ENCODE data around the gene KIF3B. TPM values are rescaled to one million over a fixed set of nuclear protein-coding genes. Genes with fewer than 3 reads are reported as not detected.

Gene KIF3B
- total and polyA plus RNA-seq, 2 of the 13 experiments (the other 11 are each of a cell fraction or from before 2014, with no cell fraction given) = 23.6 to 28.8 TPM

DNA sequence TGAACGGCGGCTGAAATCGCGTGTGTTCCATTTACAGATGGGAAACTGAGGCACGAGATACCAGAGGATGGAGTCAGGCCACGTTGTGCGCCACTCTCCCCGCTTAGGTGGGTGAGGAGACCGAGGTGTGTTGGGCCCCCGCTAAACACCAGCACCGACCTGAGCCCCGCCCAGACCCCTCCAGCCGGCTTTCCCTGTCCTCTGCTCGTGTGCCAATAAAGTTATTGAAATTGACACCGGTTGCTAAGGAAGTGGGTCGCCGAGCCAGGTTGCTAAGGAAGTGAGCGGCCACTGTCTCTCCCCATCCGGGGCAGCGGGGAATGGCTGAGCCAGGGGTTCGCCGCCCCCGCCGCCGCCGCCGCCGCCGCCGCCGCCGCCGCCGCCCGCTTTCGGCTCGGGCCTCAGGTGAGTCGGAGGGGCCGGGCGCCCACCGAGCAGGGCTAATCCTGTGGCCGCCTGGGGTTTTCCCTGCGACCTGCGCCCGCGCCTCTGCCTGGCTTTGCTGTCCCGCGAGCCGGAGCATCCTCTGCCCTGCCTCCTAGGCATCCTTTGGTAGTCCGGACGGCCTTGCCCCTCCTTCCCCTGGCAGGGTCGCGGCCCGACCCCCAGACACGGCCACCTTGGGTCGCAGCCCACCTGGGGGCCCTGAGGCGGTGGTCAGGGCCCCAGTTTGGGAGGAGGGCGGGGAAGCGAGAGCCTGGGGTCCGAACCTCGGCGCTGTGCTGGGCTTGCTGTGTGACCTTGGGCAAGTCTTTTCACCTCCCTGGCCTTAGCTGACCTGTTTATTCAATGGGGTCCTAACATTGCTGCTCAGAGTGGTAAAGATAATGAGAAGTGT is at the start of gene KIF3B (continued):
- TF ChIP-seq, protein P1, sequence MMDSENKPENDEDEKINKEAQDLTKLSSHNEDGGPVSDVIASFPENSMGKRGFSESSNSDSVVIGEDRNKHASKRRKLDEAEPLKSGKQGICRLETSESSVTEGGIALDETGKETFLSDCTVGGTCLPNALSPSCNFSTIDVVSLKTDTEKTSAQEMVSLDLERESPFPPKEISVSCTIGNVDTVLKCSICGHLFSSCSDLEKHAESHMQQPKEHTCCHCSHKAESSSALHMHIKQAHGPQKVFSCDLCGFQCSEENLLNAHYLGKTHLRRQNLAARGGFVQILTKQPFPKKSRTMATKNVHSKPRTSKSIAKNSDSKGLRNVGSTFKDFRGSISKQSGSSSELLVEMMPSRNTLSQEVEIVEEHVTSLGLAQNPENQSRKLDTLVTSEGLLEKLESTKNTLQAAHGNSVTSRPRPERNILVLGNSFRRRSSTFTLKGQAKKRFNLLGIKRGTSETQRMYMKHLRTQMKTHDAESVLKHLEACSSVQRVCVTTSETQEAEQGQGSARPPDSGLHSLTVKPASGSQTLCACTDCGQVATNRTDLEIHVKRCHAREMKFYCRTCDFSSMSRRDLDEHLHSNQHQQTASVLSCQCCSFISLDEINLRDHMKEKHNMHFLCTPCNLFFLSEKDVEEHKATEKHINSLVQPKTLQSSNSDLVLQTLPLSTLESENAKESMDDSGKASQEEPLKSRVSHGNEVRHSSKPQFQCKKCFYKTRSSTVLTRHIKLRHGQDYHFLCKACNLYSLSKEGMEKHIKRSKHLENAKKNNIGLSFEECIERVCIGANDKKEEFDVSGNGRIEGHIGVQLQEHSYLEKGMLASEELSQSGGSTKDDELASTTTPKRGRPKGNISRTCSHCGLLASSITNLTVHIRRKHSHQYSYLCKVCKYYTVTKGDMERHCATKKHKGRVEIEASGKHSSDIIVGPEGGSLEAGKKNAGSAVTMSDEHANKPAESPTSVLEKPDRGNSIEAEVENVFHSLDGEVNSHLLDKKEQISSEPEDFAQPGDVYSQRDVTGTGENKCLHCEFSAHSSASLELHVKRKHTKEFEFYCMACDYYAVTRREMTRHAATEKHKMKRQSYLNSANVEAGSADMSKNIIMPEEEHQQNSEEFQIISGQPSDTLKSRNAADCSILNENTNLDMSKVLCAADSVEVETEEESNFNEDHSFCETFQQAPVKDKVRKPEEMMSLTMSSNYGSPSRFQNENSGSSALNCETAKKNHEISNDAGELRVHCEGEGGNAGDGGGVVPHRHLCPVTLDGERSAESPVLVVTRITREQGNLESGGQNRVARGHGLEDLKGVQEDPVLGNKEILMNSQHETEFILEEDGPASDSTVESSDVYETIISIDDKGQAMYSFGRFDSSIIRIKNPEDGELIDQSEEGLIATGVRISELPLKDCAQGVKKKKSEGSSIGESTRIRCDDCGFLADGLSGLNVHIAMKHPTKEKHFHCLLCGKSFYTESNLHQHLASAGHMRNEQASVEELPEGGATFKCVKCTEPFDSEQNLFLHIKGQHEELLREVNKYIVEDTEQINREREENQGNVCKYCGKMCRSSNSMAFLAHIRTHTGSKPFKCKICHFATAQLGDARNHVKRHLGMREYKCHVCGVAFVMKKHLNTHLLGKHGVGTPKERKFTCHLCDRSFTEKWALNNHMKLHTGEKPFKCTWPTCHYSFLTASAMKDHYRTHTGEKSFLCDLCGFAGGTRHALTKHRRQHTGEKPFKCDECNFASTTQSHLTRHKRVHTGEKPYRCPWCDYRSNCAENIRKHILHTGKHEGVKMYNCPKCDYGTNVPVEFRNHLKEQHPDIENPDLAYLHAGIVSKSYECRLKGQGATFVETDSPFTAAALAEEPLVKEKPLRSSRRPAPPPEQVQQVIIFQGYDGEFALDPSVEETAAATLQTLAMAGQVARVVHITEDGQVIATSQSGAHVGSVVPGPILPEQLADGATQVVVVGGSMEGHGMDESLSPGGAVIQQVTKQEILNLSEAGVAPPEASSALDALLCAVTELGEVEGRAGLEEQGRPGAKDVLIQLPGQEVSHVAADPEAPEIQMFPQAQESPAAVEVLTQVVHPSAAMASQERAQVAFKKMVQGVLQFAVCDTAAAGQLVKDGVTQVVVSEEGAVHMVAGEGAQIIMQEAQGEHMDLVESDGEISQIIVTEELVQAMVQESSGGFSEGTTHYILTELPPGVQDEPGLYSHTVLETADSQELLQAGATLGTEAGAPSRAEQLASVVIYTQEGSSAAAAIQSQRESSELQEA (CRISPR knock-in tag; IDR thresholded peaks at IDR 0.05; ENCODE audit: not compliant biosample characterization) = peak; percentile 89
- TF ChIP-seq, protein P2, sequence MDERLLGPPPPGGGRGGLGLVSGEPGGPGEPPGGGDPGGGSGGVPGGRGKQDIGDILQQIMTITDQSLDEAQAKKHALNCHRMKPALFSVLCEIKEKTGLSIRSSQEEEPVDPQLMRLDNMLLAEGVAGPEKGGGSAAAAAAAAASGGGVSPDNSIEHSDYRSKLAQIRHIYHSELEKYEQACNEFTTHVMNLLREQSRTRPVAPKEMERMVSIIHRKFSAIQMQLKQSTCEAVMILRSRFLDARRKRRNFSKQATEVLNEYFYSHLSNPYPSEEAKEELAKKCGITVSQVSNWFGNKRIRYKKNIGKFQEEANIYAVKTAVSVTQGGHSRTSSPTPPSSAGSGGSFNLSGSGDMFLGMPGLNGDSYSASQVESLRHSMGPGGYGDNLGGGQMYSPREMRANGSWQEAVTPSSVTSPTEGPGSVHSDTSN (CRISPR knock-in tag; IDR thresholded peaks at IDR 0.05) = 0 out of 2 replicates have a peak, but pooled peaks have one; percentile 19
- no peak for TF ChIP-seq CEBPG (CRISPR knock-in tag; IDR thresholded peaks at IDR 0.05)
- 0 out of 2 replicates have a peak, but pooled peaks have one; percentile 75 for TF ChIP-seq ZNF224 (CRISPR knock-in tag; IDR thresholded peaks at IDR 0.05)
- TF ChIP-seq, protein P3, sequence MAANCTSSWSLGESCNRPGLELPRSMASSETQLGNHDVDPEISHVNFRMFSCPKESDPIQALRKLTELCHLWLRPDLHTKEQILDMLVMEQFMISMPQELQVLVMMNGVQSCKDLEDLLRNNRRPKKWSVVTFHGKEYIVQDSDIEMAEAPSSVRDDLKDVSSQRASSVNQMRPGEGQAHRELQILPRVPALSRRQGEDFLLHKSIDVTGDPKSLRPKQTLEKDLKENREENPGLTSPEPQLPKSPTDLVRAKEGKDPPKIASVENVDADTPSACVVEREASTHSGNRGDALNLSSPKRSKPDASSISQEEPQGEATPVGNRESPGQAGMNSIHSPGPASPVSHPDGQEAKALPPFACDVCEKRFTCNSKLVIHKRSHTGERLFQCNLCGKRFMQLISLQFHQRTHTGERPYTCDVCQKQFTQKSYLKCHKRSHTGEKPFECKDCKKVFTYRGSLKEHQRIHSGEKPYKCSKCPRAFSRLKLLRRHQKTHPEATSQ (CRISPR knock-in tag; IDR thresholded peaks at IDR 0.05; ENCODE audit: borderline replicate concordance) = peak; percentile 82; the same call in 1 of the 2 replicates
- TF ChIP-seq, protein P4, sequence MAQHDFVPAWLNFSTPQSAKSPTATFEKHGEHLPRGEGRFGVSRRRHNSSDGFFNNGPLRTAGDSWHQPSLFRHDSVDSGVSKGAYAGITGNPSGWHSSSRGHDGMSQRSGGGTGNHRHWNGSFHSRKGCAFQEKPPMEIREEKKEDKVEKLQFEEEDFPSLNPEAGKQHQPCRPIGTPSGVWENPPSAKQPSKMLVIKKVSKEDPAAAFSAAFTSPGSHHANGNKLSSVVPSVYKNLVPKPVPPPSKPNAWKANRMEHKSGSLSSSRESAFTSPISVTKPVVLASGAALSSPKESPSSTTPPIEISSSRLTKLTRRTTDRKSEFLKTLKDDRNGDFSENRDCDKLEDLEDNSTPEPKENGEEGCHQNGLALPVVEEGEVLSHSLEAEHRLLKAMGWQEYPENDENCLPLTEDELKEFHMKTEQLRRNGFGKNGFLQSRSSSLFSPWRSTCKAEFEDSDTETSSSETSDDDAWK (CRISPR knock-in tag; IDR thresholded peaks at IDR 0.05) = no peak
- peak; percentile 87 for TF ChIP-seq POGZ (CRISPR knock-in tag; IDR thresholded peaks at IDR 0.05)
- TF ChIP-seq ZNF160 (CRISPR knock-in tag; IDR thresholded peaks at IDR 0.05) = no peak; the same call in 1 of the 2 replicates
- no peak; the same call in 1 of the 2 replicates for TF ChIP-seq ZSCAN29 (CRISPR knock-in tag; conservative IDR thresholded peaks at IDR 0.05)
- TF ChIP-seq ZNF850 (CRISPR knock-in tag; conservative IDR thresholded peaks at IDR 0.05) = no peak
- TF ChIP-seq RORA (CRISPR knock-in tag; IDR thresholded peaks at IDR 0.05) = no peak
- no peak for TF ChIP-seq ZFYVE20 (CRISPR knock-in tag; IDR thresholded peaks at IDR 0.05; ENCODE audit: borderline replicate concordance, low read depth)
- TF ChIP-seq BRD4 (CRISPR knock-in tag; IDR thresholded peaks at IDR 0.05) = peak; percentile 41
- TF ChIP-seq SCMH1 (CRISPR knock-in tag; IDR thresholded peaks at IDR 0.05; ENCODE audit: borderline replicate concordance) = no peak
- no peak for TF ChIP-seq PAF1 (CRISPR knock-in tag; IDR thresholded peaks at IDR 0.05)
- TF ChIP-seq KLF16 (CRISPR knock-in tag; IDR thresholded peaks at IDR 0.05) = peak in 1 of 2 experiments; percentile 74; a peak in 1 of 4 replicates
- peak; percentile 34; the same call in 1 of the 2 replicates for TF ChIP-seq HHEX (CRISPR knock-in tag; IDR thresholded peaks at IDR 0.05)
